Measurements from ENCODE around the gene TRIM46.
"Not testable (repeated sequence)": the region's sequence is repeated elsewhere in the genome, so short reads cannot be mapped to it uniquely, and the experiment has no call there.

The TRIM46 gene

GRCh38 chr1:155227261-155228095 is 53.8 kb downstream of the TRIM46 start:
- DNase-seq (ENCODE audit: low read depth) = peak; percentile 94

DNA sequence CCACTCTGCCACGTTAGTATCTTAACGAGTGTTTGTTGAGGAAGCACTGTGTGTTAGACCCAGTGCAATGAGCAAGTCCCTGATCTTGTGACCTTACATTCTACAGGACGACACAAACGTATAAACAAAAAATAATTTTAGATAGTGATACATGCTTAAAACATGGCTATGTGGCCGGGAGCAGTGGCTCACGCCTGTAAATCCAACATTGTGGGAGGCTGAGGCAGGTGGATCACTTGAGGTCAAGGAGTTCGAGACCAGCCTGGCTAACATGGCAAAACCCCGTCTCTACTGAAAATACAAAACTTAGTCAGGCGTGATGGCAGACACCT is 54.4 kb downstream of the TRIM46 start:
- DNase-seq (ENCODE audit: low read depth) = no peak

- DNase-seq (ENCODE audit: low read depth) = not testable (repeated sequence)
Measured at GRCh38 chr1:155231302-155231701, 57.7 kb downstream of the TRIM46 start.

DNA sequence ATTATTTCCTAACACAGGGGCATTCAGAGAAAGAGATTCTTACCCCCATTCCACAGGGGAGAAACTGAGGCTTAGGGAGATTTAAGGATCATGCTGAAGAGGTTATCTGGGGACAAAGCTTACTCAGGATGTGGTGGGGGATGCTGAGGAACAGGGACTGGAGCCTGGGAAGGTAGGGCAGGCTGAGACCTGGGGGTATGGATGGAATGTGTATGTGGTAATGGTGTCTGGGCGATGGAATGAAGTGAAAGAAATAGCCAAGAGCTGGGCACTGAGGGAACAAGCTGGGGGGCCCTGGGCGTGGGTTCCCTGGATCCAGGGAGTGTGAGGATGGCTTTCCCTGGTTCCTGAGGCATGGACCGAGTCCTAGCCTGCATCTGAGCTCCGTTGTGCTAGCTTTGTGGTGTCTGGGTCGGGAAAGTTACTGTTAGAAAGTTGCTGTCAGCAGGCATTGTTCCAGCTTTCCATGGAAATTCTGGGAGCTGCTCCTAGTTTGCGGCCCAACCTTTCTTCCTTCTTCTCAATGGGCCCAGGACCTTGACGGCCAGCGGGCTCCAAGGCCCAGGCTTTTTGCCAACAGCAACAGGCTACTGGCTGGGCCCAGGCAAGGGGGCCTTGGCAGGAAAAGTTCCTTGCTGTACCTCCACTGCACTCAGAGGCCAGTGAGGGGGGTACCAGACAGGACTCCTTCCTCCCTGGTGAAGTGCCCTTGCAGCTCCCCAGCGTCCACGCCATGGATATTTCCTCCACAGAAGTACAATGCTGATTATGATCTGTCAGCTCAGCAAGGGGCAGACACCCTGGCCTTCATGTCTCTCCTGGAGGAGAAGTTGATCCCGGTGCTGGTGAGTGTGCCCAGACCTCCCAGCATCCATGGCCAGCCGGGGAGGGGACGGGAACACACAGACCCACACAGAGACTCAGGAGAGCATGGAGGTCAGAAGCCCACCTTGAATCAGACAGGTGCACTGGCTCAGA is 58.6 kb downstream of the TRIM46 start:
- DNase-seq (ENCODE audit: low read depth) = not testable (repeated sequence)

DNA sequence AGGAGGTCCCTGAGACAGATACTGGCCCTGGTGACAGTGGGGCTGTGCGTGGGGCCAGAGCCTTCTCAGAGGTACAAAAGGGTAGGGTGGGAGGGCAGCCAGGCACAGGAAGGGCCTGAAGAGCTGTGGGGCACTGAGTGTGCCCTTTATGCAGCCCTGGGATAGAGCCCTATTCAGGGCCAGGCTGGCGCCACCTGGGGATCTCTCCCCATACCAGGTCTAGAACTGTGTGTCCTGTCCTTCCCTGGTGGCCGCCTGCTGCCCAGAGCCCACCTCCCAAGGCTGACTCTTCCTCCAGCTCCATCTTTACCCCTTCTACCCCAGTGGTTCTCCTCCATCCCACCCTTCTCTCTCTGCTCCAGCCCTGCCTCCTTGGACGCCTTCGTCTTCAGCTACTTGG is 59.9 kb downstream of the TRIM46 start:
- DNase-seq (ENCODE audit: low read depth) = not testable (repeated sequence)
